Right lobe of liver (tissue), 4 donors: ENCODE results near the gene LGI1.

ENCODE experiments used
- CTCF ChIP-seq, 4 donors: fragments of 200-600 bp in 3 of 4; fragments of 450-650 bp in 1 of 4; IDR thresholded peaks; one replicate each; pipeline versions ENCODE4 v1.5.1 to v1.8.0; 2016 to 2022; ENCODE audit warnings: antibody characterized with exemption in 4 of 4, mild to moderate bottlenecking in 2 of 4
- POLR2A ChIP-seq: fragments of 450-650 bp; IDR thresholded peaks from one replicate; pipeline ENCODE4 v1.6.1; 2017; ENCODE audit warnings: antibody characterized with exemption, mild to moderate bottlenecking
- donor health status: DM: no; HTN: no; CAD: no.
- donor health status: DM: no; HTN: no; CAD: no.
- donor health status: DM: no; HTN: yes; CAD: no.

DNA sequence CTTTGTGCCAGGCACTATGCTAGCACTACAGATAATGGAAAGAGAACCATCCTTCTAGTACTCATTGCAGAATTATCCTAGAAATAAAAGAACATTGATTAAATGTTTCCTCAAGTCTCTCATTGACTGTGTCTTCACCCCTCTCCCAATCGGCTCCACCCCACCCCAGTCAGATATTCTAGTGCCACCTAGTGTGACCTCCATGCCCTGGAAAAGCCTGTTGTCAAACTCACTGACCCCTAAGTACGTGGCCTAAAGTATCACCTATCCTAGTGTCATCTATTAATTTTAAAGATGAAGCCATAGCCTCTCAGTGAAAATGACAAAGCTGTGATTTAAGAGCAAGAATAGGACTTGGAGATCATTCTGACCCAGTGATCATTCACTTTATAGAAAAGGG, 26.3 kb downstream of the LGI1 start:
- TF ChIP-seq CTCF (IDR thresholded peaks at IDR 0.05) (peak in 3 of 4 donors; percentile 21 to 40 (median 30)), POLR2A (no peak)
